ENCODE data around the gene GATAD2A. TPM values are rescaled to one million over a fixed set of nuclear protein-coding genes. Genes with fewer than 3 reads are reported as not detected.

Gene GATAD2A
- total RNA-seq, 2 experiments from 2014 or later = 104 to 107 TPM

DNA sequence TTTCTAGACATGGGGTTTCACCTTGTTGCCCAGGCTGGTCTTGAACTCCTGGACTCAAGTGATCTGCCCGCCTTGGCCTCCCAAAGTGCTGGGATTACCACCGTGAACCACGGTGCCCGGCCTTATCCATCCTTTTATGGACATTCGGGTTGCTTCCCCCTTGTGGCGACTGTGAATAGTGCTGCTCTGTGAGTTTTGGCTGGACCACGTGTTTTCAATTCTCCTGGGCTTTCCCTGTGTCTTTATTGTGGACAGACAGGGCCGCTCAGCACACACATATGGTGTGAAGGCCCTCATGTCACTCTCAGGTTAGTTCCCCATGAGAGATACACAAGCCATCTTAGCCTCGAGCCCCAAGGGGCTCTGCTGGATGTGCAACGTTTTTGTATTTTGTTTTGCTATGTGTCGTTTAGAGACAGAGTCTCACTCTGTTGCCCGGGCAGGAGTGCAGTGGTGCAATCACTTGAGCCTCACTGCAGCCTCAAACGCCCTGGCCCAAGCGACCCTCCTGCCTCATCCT is 44.3 kb upstream of the GATAD2A start:
- Mint-ChIP-seq H3K4me3 (peak overlapping the region; percentile 57), H3K4me1 (ENCODE audit: low read depth) (peaks cover 42% of the 10 kb centered on the region), H3K27ac (peak overlapping the region; percentile 75), H3K27me3 (no peaks in the 10 kb centered on the region), H3K9me3 (no peaks in the 10 kb centered on the region), H3K36me3 (ENCODE audit: low read depth) (peaks cover 18% of the 10 kb centered on the region)
- H3K4me3 ChIP-seq (ENCODE audit: low read length) = no peak overlapping the region
- peak; percentile 57 for ATAC-seq (ENCODE audit: poor library complexity)
- H3K27me3 ChIP-seq (ENCODE audit: control insufficient read depth in 1 of 2, insufficient read depth in 2 of 2, low read length in 2 of 2) = no peaks in the 10 kb centered on the region
- H3K4me1 ChIP-seq (ENCODE audit: insufficient read depth, low read length) = peaks cover 45% of the 10 kb centered on the region
- H3K27ac ChIP-seq (ENCODE audit: low read depth in 1 of 2, low read length in 2 of 2) = no peak overlapping the region
- TF ChIP-seq, protein P1, sequence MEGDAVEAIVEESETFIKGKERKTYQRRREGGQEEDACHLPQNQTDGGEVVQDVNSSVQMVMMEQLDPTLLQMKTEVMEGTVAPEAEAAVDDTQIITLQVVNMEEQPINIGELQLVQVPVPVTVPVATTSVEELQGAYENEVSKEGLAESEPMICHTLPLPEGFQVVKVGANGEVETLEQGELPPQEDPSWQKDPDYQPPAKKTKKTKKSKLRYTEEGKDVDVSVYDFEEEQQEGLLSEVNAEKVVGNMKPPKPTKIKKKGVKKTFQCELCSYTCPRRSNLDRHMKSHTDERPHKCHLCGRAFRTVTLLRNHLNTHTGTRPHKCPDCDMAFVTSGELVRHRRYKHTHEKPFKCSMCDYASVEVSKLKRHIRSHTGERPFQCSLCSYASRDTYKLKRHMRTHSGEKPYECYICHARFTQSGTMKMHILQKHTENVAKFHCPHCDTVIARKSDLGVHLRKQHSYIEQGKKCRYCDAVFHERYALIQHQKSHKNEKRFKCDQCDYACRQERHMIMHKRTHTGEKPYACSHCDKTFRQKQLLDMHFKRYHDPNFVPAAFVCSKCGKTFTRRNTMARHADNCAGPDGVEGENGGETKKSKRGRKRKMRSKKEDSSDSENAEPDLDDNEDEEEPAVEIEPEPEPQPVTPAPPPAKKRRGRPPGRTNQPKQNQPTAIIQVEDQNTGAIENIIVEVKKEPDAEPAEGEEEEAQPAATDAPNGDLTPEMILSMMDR (IDR thresholded peaks at IDR 0.05) = peak; percentile 79
- DNase-seq = peak; percentile 31 to 88 (median 60)
- H3K9me3 ChIP-seq (ENCODE audit: control insufficient read depth in 1 of 2, insufficient read depth in 1 of 2, low read length in 2 of 2) = no peaks in the 10 kb centered on the region
- ChIA-PET CTCF (interaction anchor here (1.0 to 5.5 kb wide), 2 partner anchors 44 to 129 kb away, joined by 3 to 33 read pairs; partner anchors contain the start of gene GATAD2A), POLR2A (interaction anchor here (0.7 to 2.0 kb wide), 2 partner anchors 128 to 130 kb away, joined by 3 to 5 read pairs; no protein-coding TSS in a partner anchor)
- intact Hi-C loops (cut with DNase I, micrococcal nuclease) = loop anchor here (2.0 to 10.0 kb wide), 2 partner anchors 46 to 284 kb away; partner anchors contain the start of gene GMIP (in 1 of the 2)
- peaks cover 10% of the 10 kb centered on the region for H3K36me3 ChIP-seq (ENCODE audit: insufficient read depth, low read length)

DNA sequence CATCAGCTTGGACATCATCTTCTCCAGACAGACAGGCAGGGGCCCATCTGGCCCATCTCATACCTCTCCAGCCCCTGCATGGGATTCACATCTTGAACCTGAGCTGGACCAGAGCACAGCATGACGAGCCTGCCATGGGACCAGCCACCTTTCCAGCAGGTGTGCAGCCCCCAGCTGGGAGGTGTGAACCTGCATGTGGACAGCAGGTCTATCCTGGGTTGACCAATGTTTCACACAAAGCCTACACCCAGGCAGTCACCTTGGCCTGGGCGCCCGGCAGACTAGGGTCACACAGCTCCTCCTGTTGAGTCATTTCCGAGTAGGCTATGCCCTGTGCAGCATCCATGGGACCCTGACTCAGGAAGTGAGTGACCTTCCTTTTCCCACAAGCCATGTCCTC is 43.4 kb upstream of the GATAD2A start:
- H3K4me1 ChIP-seq (ENCODE audit: insufficient read depth, low read length) = peaks cover 54% of the 10 kb centered on the region
- ChIA-PET POLR2A (interaction anchor here (0.7 to 2.0 kb wide), 5 partner anchors 23 to 1158 kb away, joined by 3 to 5 read pairs (median 5); partner anchors contain the start of genes GATAD2A and RAB3A), CTCF (interaction anchor here (5.5 kb wide), 1 partner anchor 128 kb away, joined by 33 read pairs; no protein-coding TSS in a partner anchor)
- no peak overlapping the region for H3K4me3 Mint-ChIP-seq
- intact Hi-C loops (cut with DNase I, micrococcal nuclease) = loop anchor here in 1 of 2 experiments (10.0 kb wide), 1 partner anchor 283 kb away; the partner anchor contains the start of gene GMIP
- H3K9me3 ChIP-seq (ENCODE audit: control insufficient read depth in 1 of 2, insufficient read depth in 1 of 2, low read length in 2 of 2) = no peaks in the 10 kb centered on the region
- no peaks in the 10 kb centered on the region for H3K9me3 Mint-ChIP-seq
- H3K27ac Mint-ChIP-seq = peak overlapping the region; percentile 51
- no peaks in the 10 kb centered on the region for H3K27me3 Mint-ChIP-seq
- peaks cover 13% of the 10 kb centered on the region for H3K36me3 Mint-ChIP-seq (ENCODE audit: low read depth)
- DNase-seq (peak in 1 of 14 experiments; percentile 27), ATAC-seq (ENCODE audit: poor library complexity) (no peak)
- no peak overlapping the region for H3K27ac ChIP-seq (ENCODE audit: low read depth in 1 of 2, low read length in 2 of 2)
- H3K36me3 ChIP-seq (ENCODE audit: insufficient read depth, low read length) = peaks cover 2% of the 10 kb centered on the region
- TF ChIP-seq, protein P1 (IDR thresholded peaks at IDR 0.05) = no peak
- no peaks in the 10 kb centered on the region for H3K27me3 ChIP-seq (ENCODE audit: control insufficient read depth in 1 of 2, insufficient read depth in 2 of 2, low read length in 2 of 2)
- H3K4me1 Mint-ChIP-seq (ENCODE audit: low read depth) = peaks cover 48% of the 10 kb centered on the region
- H3K4me3 ChIP-seq (ENCODE audit: low read length) = no peak overlapping the region

DNA sequence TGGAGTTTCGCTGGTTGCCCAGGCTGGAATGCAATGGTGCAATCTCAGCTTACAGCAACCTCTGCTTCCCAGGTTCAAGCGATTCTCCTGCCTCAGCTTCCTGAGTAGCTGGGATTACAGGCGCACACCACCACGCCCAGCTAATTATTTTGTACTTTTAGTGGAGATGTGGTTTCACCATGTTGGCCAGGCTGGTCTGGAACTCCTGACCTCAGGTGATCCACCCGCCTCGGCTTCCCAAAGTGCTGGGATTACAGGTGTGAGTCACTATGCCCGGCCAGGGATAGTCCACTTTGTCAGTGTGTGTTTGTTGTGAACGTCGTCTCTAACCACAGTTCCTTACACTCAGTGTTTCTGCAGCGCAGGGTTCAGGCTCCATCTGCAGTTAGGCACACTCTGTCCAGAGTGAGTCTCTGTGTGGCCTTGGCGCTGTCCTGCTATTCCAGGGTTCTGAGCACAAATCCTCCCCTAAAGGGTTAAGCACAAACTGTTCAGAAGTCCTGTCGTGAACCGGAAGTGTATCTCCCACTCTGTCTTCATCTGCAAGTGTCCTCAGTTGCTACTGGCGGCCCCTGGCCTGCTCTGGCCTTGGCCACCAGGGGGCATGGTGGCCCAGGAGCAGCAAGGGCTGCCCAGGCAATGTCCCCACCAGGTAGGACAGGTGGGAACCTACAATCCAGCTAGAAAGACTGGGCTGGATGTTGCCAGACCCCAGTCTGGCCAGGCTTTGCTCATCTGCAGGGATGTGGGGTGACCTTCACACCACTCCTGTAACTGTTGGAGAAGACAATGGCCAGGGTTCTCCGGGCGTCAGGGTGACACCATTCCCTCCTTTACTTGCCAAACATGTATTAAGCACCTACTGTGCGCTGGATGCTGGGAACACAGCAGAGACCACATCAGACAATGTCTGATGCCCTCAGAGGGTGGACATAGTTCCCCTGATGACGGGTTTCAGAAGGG is 38.8 kb upstream of the GATAD2A start:
- H3K36me3 ChIP-seq (ENCODE audit: insufficient read depth, low read length) = no peaks in the 10 kb centered on the region
- TF ChIP-seq, protein P1 (IDR thresholded peaks at IDR 0.05) = peak; percentile 91
- H3K4me1 ChIP-seq (ENCODE audit: insufficient read depth, low read length) = peaks cover 34% of the 10 kb centered on the region
- ChIA-PET POLR2A (interaction anchor here (1.5 to 4.1 kb wide), 3 partner anchors 19 to 122 kb away, joined by 3 to 81 read pairs (median 6); partner anchors contain the start of gene GATAD2A), CTCF (interaction anchor here (0.6 to 1.8 kb wide), 5 partner anchors 40 to 124 kb away, joined by 3 to 18 read pairs (median 4); no protein-coding TSS in a partner anchor)
- H3K9me3 ChIP-seq (ENCODE audit: control insufficient read depth in 1 of 2, insufficient read depth in 1 of 2, low read length in 2 of 2) = no peaks in the 10 kb centered on the region
- H3K27me3 ChIP-seq (ENCODE audit: control insufficient read depth in 1 of 2, insufficient read depth in 2 of 2, low read length in 2 of 2) = no peaks in the 10 kb centered on the region
- peaks cover 21% of the 10 kb centered on the region for H3K4me1 Mint-ChIP-seq (ENCODE audit: low read depth)
- peak overlapping the region; percentile 49 for H3K4me3 Mint-ChIP-seq
- no peaks in the 10 kb centered on the region for H3K36me3 Mint-ChIP-seq (ENCODE audit: low read depth)
- no peaks in the 10 kb centered on the region for H3K9me3 Mint-ChIP-seq
- H3K27me3 Mint-ChIP-seq = no peaks in the 10 kb centered on the region
- H3K27ac ChIP-seq (ENCODE audit: low read depth in 1 of 2, low read length in 2 of 2) = no peak overlapping the region
- no peak overlapping the region for H3K4me3 ChIP-seq (ENCODE audit: low read length)
- DNase-seq (peak; percentile 45 to 87 (median 64)), ATAC-seq (ENCODE audit: poor library complexity) (peak; percentile 56)
- H3K27ac Mint-ChIP-seq = peak overlapping the region; percentile 76
- intact Hi-C loops (cut with DNase I, micrococcal nuclease) = loop anchor here (1.0 to 10.0 kb wide), 4 partner anchors 18 to 278 kb away; partner anchors contain the start of gene GMIP (in 1 of the 2)

Data from CD4-positive, alpha-beta T cell (primary cell).